GM19025 (cell line): ENCODE data around the gene DAZL.

Experiments
- ATAC-seq: cut with Tn5 transposase; IDR thresholded peaks from one replicate; pipeline ENCODE4 v1.9.1; 2021; ENCODE audit warnings: mild to moderate bottlenecking, low read depth, moderate library complexity; ENCODE audit not compliant: unreplicated experiment

Gene DAZL

DNA sequence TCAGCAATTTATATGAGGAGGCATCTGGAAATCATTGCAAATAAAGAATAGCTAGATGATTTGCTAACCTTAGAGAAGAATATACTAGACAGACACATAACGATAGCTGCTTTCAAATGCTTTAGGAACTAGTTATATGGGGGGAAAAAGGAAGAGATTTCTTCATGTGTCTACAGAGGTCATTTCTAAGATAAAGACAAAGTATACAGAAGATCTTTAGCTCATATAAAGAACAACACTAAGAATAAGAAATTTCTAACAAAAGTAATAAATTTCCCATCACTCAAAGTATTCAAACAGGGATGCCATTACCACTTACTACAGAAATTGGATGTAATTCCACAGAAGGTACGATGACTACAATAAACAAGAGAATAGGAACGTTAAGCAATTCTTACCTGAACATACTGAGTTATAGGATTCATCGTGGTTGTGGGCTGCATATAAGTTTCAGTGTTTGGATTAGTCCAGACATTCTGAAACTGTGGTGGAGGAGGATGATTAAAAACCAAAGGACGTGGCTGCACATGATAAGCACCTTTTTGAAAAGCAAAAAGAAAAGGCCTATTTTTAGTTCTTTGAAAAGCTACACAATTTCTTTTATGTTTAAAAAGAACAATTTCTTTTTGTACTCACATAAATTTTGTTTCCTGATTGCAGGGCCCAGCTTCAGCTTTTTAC, 8.7 kb downstream of the DAZL start:
- no peak for ATAC-seq

DNA sequence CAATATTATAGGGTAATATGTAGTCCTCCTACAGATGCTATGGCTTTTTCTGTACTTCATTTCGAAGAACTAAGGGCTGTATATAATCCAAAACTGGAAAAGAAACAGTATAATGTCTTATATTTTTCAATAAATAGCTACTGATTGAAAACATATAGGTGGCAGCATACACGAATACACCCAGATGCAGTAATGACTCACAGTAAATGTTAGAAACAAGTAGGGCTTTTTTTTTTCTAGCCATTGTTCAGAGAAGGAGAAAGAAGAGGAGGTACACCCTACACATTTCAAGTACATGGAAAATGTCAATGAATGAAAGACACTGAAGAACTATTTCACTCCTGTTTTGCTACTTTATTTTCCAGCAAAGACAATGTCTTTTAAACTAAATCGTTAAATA, 9.4 kb downstream of the DAZL start:
- no peak for ATAC-seq

DNA sequence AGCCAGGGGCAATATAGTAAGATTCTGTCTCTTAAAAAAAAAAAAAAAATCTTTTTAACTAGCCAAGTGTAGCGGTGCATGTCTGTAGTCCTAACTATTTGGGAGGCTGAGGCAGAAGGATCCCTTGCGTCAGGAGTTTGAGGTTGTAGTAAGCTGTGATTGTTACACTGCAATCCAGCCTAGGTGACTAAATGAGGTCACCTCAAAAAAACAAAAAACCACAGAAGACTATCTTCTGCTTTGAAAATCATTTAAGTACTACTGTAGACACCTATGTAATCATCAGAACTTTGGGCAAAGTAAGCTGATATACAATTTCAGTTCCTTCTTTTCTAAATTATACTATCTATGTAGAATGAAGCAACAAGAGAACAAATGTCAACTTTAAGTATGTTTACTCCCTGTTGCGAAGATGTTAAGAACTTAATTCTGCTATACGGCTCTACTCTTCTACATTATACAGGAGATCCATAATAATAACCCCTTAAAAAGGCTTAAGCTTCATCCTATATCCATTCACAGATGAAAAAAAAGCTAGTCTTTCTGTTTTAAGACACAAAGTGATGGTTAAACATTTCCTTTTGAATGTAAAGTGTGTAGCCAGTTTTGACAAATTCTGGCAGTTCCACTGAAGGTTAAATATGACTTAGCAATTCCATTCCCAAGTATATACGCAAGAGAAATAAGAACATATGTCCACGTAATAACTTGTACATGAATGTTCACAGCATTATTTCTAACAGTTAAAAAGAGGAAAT, 15.2 kb downstream of the DAZL start:
- peak; percentile 92 for ATAC-seq

DNA sequence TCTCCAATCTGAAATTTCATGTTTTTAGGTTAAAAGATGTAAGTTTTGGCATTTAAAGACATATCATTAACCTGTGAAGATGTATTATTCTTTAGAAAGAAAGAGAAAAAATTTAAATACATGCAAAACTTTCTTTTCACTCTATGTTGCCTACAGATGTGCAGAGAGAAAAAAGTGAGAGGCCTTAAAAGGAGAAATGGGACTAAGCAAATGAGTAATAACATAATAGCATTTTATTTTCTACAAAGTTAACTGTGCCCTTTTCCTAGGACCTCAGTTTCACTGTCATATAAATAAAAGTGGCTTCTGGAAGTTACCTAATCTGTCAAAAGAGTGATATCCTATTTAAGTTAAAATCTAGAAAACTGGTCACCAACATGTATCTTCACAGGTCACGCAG, 16.1 kb downstream of the DAZL start:
- no peak for ATAC-seq

DNA sequence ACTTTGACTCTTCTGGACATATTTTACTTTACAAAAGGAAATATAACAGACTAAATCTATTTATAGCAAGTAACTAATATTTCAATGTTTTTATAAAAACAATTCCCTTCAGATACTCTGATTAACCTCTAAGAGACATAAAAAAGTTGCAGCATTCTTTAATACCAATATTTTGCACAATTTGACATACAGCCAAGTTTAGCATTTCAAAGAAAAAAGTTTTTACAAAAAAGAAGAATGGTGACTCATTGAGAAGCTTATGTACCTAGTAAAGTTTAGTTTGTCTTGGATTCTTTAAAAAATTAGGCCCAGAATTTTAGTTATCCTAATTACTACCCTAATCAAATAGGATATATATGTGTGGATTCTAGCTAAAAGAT, 17.6 kb downstream of the DAZL start:
- ATAC-seq = no peak

DNA sequence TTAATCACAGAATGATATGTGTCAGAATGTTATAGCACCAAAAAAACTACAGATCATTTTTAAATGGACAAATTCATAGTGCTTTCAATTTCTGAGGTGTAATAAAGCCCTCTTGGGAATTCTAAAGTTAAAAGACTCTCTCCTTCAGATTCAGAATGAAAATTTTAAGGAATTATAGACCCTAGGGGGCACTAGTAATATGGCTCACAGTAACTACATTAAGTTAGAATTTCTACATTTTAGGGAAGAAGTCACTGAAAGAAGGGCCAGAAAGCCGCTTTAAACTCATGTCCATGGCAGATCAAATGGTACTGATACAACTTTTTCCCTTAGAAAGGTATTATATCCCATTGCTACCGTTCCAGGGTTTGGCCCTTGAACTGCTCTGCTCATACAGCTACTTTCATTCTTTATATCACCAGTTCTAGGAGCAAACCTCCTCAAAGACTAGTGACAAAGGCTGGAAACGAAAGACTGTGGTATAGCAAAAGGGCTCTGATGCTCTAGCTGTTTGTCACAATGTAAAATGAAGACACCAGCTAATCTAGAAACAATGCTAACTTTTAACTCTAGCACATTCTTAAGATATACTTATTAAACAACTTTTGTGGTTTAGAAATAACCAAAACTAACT, 18.1 kb downstream of the DAZL start:
- no peak for ATAC-seq

DNA sequence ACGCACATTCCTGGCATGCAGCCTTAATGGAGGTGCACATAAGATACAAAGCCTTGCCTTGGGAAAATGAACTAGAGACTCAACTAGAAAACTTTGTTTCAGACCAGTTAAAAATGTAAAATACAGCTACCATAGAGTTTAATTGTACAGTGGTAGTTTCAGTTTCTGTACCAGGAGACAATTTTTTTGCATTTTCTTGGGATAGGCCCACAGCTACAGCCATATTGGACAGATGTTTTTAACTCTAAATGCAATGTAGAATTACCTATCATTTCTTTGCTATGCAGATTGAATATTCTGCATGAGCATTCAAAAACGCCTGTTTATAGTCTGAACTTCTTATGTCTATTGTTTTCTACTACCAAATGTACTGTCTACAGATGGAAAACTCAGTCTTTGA, 20.3 kb downstream of the DAZL start:
- no peak for ATAC-seq

DNA sequence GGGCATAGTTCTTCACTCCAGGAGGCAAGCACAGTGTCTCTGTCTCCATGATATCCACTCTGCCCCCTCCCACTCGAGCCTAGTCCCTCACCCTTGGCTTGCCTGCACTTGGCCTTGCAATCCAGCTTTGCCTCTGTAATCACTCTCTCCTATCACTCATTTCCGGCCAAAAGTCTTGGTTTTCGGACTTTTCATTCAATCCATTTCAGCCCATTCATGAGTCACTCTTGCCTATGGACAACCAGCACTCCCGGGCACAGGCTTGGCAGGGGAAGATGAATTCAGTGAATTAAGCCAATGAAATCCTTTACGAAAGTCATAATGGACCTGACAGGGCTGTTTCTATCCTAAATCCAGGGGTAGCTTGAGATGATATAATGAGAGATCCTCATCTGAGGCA, 21.7 kb downstream of the DAZL start:
- no peak for ATAC-seq

DNA sequence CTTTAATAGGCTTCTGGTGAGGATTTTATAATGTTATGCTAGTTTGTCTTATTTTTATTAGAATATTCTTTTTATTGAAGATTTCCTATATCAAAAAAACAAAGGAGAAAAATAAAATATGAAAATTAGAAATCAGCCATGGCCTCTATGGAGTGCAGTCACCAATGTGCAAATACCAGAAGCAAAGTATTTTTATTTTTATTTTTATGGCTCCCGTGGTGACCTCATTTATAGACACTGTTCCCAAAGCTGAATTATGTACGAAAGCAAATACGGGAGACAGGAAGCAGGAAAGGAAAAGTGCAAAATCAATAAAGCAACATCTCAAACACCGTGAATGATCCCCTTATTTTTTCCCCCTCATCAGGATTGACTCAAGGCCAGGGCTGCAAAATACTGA, 35.1 kb downstream of the DAZL start:
- ATAC-seq = no peak

DNA sequence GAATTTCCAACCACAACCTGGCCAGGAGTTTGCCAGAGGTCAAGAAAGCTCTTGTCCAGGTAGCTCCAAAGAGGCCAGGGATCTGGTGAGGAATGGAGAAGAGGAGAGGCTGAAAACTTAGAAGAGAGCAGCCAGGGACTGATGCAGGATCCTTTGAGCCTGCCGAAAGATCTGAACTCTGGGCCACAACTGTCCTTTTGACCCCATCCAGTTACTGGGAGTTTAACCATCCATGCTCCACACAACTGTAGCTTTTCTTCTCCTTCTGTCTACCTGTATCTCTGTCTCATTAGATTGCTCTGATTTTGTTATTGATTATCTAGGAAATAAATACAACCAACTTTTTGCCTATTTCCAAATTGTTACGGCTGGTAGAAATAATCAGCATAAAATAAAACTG, 36.7 kb downstream of the DAZL start:
- no peak for ATAC-seq

DNA sequence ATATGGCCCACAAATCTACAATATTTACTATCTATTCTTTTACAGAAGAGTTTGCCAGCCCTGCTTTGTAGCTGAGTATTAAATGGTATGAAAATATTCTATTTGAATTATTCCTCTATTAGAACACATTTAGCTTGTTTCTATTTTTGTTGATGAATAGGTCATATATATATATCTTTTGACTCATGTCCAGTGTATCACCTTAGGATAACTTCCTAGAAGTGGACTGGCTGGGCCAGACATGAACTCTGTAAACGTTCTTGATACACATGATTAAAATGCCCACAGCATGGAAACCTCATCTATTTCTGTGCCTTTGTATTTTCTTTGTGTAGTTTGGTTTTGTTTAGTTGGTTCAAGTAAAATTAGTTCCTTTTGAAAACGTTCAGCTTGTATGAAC, 37.1 kb downstream of the DAZL start:
- no peak for ATAC-seq

DNA sequence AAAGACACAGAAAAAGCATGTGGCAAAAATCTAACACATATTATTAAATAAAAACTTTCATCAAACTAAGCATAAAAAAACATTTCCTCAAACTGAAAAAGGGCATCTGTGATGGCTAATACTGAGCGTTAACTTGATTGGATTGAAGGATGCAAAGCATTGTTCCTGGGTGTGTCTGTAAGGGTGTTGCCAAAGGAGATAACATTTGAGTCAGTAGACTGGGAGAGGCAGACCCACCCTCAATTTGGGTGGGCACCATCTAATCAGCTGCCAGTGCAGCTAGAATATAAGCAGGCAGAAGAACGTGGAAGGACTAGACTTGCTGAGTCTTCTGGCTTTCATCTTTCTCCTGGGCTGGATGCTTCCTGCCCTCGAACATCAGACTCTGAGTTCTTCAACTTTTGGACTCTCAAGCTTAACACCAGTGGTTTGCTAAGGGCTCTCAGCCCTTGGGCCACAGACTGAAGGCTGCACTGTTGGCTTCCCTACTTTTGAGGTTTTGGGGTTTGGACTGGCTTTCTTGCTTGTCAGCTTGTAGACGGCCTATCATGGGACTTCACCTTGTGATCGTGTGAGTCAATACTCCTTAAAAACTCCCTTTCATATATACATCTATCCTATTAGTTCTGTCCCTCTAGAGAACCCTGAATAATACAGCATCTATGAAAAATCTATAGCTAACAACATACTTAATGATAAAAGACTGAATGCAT, 45.4 kb downstream of the DAZL start:
- ATAC-seq = no peak

DNA sequence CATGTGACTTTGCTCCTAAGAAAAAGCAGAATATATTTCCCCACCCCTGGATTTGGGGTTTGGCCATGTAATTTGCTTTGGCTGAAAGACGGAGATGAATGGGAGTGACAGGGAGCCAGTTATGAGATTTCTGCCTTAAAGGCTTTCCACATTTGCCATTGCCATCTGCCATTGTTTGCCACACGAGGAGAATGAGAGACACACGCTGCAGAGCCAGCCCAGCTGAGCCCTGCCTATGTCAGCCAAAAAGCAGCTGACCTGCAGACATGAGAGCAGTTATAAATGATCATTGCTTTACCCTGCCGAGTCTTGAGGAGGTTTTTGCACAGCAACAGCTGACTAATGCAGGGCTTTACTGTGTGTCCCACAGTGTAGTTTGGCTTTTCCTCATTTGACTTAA, 51.1 kb downstream of the DAZL start:
- no peak for ATAC-seq

DNA sequence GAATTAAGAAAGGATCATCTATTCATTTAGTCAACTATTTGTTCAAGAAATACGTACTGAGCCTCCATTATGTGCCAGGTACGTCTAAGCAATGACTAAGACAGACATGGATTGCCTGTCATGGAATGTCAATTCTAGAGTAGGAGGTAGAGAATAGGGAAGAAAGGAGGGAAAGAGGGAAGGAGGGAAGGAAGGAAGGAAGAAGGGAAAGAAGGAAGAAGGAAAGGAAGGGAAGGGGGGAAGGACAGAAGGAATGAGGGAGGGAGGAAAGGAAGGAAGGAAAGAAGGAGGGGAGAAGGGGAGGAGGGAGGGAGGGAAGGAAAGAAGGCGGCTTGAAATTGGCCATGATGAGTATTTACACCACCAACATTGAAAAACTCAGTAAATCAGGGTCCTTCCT, 52.5 kb downstream of the DAZL start:
- ATAC-seq = no peak

DNA sequence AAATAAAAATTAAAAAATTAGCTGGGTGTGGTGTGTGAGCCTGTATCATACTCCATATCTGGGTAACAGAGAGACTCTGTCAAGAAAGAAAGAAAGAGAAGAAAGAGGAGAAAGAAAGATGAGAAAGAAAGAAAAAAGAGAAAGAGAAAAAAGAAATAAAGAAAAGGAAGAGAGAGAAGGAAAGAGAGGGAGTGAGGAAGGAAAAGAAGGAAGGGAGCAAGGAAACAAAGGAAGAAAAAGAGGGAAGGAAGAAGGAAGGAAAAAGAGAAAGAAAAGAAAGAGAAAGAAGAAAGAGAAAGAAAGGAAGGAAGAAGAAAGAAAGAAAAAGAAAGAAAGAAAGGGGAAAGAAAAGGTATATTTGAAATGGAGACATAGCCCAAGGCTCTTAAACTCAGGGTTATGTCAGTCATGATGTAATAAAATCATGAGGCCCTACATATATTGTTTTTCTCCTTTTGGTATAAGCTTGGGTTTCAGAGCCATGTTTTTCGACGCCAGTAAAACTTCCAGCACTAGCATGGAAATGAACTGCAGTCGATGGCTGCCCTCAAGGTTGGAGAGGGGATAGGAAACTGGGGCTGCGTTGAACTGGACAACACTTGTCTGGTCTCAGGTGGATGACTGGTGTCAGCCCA, 53.8 kb downstream of the DAZL start:
- ATAC-seq = no peak

DNA sequence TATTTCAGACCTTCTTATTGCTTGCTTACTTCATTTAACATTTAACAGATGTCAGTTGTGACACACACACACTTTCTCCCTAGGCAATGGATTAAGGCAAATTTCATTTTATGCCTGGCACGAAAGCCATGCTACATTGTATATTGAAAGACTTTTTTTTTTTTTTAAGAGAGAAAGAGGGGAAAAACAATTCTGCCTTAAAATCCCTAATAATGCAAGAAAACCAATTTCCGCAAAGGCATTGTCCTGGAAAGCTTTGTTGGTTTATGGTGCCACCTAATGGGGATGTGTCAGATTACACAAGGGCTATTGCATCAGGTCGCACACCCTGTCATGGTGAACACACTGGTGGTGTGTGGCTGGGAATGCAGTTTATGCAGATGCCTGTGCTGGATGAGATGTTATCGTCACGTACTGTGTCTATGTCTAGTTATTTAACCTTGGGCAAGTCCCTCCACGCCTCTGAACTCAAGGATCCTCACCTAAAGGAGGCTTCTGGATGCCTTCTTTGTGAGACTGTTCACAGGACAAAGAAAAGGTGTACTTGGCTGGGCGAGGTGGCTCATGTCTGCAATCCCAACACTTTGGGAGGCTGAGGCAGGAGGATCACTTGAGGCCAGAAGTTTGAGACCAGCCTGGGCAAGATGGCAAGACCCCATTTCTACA, 54.4 kb downstream of the DAZL start:
- ATAC-seq = peak; percentile 79

DNA sequence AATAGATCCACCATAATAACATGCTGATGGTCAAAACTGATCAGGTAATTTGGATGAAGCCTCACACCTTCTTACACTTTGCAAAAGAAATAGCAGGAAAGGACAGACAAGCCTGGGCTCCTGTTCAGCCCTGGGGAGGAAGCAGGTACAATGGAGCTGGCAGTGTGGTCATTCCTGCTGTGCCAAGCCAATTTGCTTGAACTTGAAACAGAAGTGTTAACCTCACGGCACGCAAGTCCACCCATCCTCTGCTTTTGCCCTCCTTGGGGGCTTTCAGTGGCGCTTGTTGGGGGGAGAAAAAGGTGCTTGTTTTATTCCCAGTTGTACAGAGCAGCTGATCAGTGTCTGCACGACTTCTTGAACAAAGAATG, 54.9 kb downstream of the DAZL start:
- peak; percentile 37 for ATAC-seq

DNA sequence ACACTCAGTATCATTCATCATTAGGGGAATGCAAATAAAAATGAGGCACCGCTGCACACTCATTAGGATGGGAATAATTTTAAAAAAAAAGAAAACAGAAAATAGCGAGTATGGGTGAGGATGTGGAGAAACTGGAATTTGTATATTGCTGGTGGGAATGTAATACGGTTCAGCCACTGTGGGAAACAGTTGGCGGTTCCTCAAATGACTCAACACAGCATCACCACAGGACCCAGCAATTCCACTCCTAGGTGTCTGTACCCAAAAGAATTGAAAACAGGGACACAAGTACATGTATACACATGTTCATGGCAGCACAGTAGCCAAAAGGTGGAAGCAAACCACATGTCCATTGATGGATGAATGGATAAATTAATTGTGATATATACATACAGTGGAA, 56.5 kb downstream of the DAZL start:
- ATAC-seq = no peak

DNA sequence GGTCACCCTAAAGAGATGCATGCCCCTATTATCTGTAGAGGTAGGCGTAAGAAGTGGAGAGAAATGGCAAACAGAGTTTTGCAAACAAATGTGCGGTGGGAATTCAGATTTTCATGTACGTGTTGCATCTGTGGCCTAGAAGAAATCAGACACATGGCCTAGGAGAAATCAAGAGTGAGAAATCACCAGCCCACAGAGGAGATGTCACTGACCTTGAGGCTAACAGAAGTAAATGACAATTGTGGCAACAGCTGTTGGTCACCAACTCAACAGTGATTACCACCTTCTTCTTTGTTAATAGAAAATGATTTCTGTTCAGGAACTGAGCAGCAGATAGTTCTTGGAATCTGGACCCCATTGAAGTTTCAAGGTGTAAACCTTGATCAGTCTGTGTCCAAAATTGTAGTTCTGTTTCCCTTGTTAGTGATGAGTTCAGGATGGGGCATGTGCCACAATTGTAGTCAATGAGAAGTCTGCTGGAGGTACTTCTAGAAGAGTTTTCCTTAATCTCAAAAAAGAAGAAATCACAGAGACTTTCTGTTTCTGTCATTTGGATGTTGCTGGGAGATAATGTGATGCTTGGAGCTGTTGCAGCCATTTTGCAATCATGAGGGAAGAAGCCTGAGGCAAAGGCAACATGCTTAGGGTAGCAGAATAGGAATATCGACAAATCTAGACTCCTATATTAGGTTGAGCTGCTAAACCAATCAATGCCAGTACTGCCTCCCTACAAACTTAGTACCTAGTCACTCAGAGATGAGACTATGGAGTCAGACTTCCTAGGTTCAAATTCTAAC, 57.5 kb downstream of the DAZL start:
- no peak for ATAC-seq
